HEK293 (cell line): ENCODE data around the gene FBXL4.

Experiments used
- CTCF ChIA-PET: fragments of 350-600 bp; formaldehyde crosslinking; extraction: SDS; loops from one replicate; lab custom pipeline; 2021; ENCODE audit warnings: antibody characterized with exemption; lab: Yijun Ruan, JAX
- POLR2A ChIA-PET: fragments of 300-600 bp; formaldehyde crosslinking; extraction: SDS; loops from one replicate; lab custom pipeline; 2020; ENCODE audit warnings: antibody characterized with exemption, inconsistent platforms; lab: Yijun Ruan, JAX
- H3K27ac ChIP-seq: fragments of 200-500 bp; sonication (Bioruptor generic); 2 replicates; pipeline ENCODE4 v1.5.1; 2014; ENCODE audit warnings: low read depth, low read length, control low read depth, inconsistent platforms; ENCODE audit errors: extremely low read depth
- H3K36me3 ChIP-seq, 2 experiments: fragments of 200-500 bp in 1 of 2; sonication (Bioruptor generic) in 1 of 2; 1 replicate in 1 of 2; 2 replicates in 1 of 2; pipeline ENCODE4 v1.5.1; 2014 to 2017; ENCODE audit warnings: inconsistent platforms in 2 of 2, low read length in 2 of 2; ENCODE audit not compliant: control insufficient read depth in 2 of 2, insufficient read depth in 1 of 2
- H3K4me1 ChIP-seq: fragments of 200-500 bp; sonication (Bioruptor generic); 2 replicates; pipeline ENCODE4 v1.5.1; 2014; ENCODE audit warnings: mild to moderate bottlenecking, low read length, inconsistent platforms; ENCODE audit not compliant: control insufficient read depth, insufficient read depth
- H3K4me3 ChIP-seq: 2 replicates; pipeline ENCODE4 v1.5.1; 2011; ENCODE audit warnings: low read depth, mild to moderate bottlenecking, control low read depth, low read length, moderate library complexity
- H3K9me3 ChIP-seq: fragments of 200-500 bp; sonication (Bioruptor generic); 2 replicates; pipeline ENCODE4 v1.5.1; 2014; ENCODE audit warnings: low read depth, low read length, inconsistent platforms; ENCODE audit not compliant: control insufficient read depth, insufficient read depth
- AEBP2 ChIP-seq: fragments of 450-650 bp; formaldehyde crosslinking; IDR thresholded peaks from 2 replicates; pipeline ENCODE4 v1.5.1; 2016; ENCODE audit warnings: missing biosample characterization, missing genetic modification characterization, borderline replicate concordance
- CTCF ChIP-seq: fragments of 450-650 bp; formaldehyde crosslinking; IDR thresholded peaks from 2 replicates; pipeline ENCODE4 v1.5.1; 2016; ENCODE audit warnings: missing biosample characterization, missing genetic modification characterization
- GLI2 ChIP-seq: fragments of 450-650 bp; formaldehyde crosslinking; IDR thresholded peaks from 2 replicates; pipeline ENCODE4; 2017; ENCODE audit warnings: missing biosample characterization, missing genetic modification characterization, low read depth, borderline replicate concordance
- GLI4 ChIP-seq: fragments of 450-650 bp; formaldehyde crosslinking; IDR thresholded peaks from 2 replicates; pipeline ENCODE4 v1.5.1; 2016; ENCODE audit warnings: missing biosample characterization, missing genetic modification characterization
- RBAK ChIP-seq: fragments of 450-650 bp; formaldehyde crosslinking; IDR thresholded peaks from 2 replicates; pipeline ENCODE4 v1.5.1; 2016; ENCODE audit warnings: missing biosample characterization, missing genetic modification characterization
- SP7 ChIP-seq: fragments of 450-650 bp; formaldehyde crosslinking; IDR thresholded peaks from 2 replicates; pipeline ENCODE4 v1.5.1; 2016; ENCODE audit warnings: missing biosample characterization, missing genetic modification characterization
- ZBTB10 ChIP-seq: fragments of 450-650 bp; formaldehyde crosslinking; IDR thresholded peaks from 2 replicates; pipeline ENCODE4 v1.5.1; 2016; ENCODE audit warnings: missing biosample characterization, missing genetic modification characterization
- ZFHX2 ChIP-seq: fragments of 450-650 bp; formaldehyde crosslinking; conservative IDR thresholded peaks from 2 replicates; pipeline ENCODE4 v1.5.1; 2016; ENCODE audit warnings: missing biosample characterization, missing genetic modification characterization
- ZFP41 ChIP-seq: fragments of 450-650 bp; formaldehyde crosslinking; IDR thresholded peaks from 2 replicates; pipeline ENCODE4 v1.5.1; 2016; ENCODE audit warnings: missing biosample characterization, missing genetic modification characterization, borderline replicate concordance
- ZIC2 ChIP-seq: fragments of 450-650 bp; formaldehyde crosslinking; IDR thresholded peaks from 2 replicates; pipeline ENCODE4 v1.5.1; 2016; ENCODE audit warnings: missing biosample characterization, missing genetic modification characterization
- ZNF175 ChIP-seq: fragments of 450-650 bp; formaldehyde crosslinking; IDR thresholded peaks from 2 replicates; pipeline ENCODE4 v1.5.1; 2016; ENCODE audit warnings: missing biosample characterization, missing genetic modification characterization
- ZNF202 ChIP-seq: fragments of 450-650 bp; formaldehyde crosslinking; IDR thresholded peaks from 2 replicates; pipeline ENCODE4 v1.5.1; 2016; ENCODE audit warnings: missing biosample characterization, missing genetic modification characterization, borderline replicate concordance
- ZNF26 ChIP-seq: fragments of 450-650 bp; formaldehyde crosslinking; IDR thresholded peaks from 2 replicates; pipeline ENCODE4 v1.5.1; 2016; ENCODE audit warnings: missing biosample characterization, missing genetic modification characterization
- ZNF501 ChIP-seq: fragments of 450-650 bp; formaldehyde crosslinking; IDR thresholded peaks from 2 replicates; pipeline ENCODE4 v1.5.1; 2016; ENCODE audit warnings: missing biosample characterization, missing genetic modification characterization
- ZNF521 ChIP-seq: fragments of 450-650 bp; formaldehyde crosslinking; IDR thresholded peaks from 2 replicates; pipeline ENCODE4 v1.5.1; 2017; ENCODE audit warnings: missing biosample characterization, mild to moderate bottlenecking, missing genetic modification characterization
- ZNF623 ChIP-seq: fragments of 450-650 bp; formaldehyde crosslinking; IDR thresholded peaks from 2 replicates; pipeline ENCODE4 v1.5.1; 2016; ENCODE audit warnings: missing biosample characterization, missing genetic modification characterization
- ZNF624 ChIP-seq: fragments of 450-650 bp; formaldehyde crosslinking; IDR thresholded peaks from 2 replicates; pipeline ENCODE4 v1.5.1; 2017; ENCODE audit warnings: missing biosample characterization, missing genetic modification characterization
- ZNF677 ChIP-seq: fragments of 450-650 bp; IDR thresholded peaks from 2 replicates; pipeline ENCODE4 v1.5.0; 2018; ENCODE audit warnings: missing biosample characterization, mild to moderate bottlenecking, missing genetic modification characterization, moderate library complexity
- ZNF837 ChIP-seq: fragments of 450-650 bp; formaldehyde crosslinking; IDR thresholded peaks from 2 replicates; pipeline ENCODE4 v1.5.1; 2016; ENCODE audit warnings: missing biosample characterization, missing genetic modification characterization
- TF ChIP-seq, protein P1 (sequence below): fragments of 450-650 bp; formaldehyde crosslinking; IDR thresholded peaks from 2 replicates; pipeline ENCODE4 v1.5.1; 2017; ENCODE audit warnings: missing biosample characterization, mild to moderate bottlenecking, missing genetic modification characterization, moderate library complexity

FBXL4 gene

GRCh38 chr6:98995116-98995515, 47.4 kb upstream of the FBXL4 start (continued):
- TF ChIP-seq ZNF623, result no peak
- no peak for TF ChIP-seq ZNF521 (tag by site-specific recombination)
- no peak for TF ChIP-seq ZBTB10
- TF ChIP-seq, all 188 proteins: peak for 0

DNA sequence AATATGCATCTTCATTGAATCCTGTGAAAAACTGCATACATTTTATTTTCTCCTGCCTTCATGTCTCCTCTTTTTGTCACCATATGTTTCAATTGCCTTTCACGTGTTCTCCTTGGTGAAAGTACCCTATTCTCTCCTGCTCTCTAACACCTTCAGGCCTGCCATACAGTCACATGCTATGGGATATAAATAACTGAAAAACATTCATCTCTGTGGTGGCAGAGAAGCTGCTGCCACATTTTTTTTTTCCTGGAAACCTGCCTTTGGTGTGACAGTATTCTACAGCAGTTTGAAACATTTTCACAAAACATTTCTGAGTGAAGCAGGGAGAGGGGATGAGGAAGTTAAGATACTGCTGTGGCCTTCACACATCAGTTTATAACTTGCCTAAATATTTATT, 44.8 kb upstream of the FBXL4 start:
- no peaks in the 10 kb centered on the region for H3K9me3 ChIP-seq
- TF ChIP-seq ZIC2 (no peak), SP7 (tag by site-specific recombination) (no peak), ZNF202 (tag by site-specific recombination) (no peak), ZNF837 (tag by site-specific recombination) (no peak), ZNF175 (tag by site-specific recombination) (no peak), ZNF26 (tag by site-specific recombination) (no peak), GLI2 (no peak), ZNF501 (tag by site-specific recombination) (no peak), ZFHX2 (tag by site-specific recombination) (no peak), GLI4 (tag by site-specific recombination) (no peak), ZFP41 (no peak), ZNF677 (no peak), ZNF624 (tag by site-specific recombination) (no peak), AEBP2 (tag by site-specific recombination) (no peak), CTCF (tag by site-specific recombination) (no peak), RBAK (no peak)
- TF ChIP-seq, protein P1, sequence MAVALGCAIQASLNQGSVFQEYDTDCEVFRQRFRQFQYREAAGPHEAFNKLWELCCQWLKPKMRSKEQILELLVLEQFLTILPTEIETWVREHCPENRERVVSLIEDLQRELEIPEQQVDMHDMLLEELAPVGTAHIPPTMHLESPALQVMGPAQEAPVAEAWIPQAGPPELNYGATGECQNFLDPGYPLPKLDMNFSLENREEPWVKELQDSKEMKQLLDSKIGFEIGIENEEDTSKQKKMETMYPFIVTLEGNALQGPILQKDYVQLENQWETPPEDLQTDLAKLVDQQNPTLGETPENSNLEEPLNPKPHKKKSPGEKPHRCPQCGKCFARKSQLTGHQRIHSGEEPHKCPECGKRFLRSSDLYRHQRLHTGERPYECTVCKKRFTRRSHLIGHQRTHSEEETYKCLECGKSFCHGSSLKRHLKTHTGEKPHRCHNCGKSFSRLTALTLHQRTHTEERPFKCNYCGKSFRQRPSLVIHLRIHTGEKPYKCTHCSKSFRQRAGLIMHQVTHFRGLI, result no peak
- H3K4me3 ChIP-seq, result no peak overlapping the region
- POLR2A ChIA-PET, result no interaction called here
- H3K27ac ChIP-seq, result no peak overlapping the region
- H3K36me3 ChIP-seq, result no peaks in the 10 kb centered on the region
- H3K4me1 ChIP-seq, result no peaks in the 10 kb centered on the region
- CTCF ChIA-PET, result interaction anchor here (1.0 kb wide), 1 partner anchor 876 kb away, joined by 3 read pairs; no protein-coding TSS in a partner anchor
